ENCODE results near the gene CDH15.

CDH15 gene

GRCh38 chr16:89143911-89144675 lies 27.5 kb upstream of the CDH15 start (continued):
- TF ChIP-seq, protein P1, sequence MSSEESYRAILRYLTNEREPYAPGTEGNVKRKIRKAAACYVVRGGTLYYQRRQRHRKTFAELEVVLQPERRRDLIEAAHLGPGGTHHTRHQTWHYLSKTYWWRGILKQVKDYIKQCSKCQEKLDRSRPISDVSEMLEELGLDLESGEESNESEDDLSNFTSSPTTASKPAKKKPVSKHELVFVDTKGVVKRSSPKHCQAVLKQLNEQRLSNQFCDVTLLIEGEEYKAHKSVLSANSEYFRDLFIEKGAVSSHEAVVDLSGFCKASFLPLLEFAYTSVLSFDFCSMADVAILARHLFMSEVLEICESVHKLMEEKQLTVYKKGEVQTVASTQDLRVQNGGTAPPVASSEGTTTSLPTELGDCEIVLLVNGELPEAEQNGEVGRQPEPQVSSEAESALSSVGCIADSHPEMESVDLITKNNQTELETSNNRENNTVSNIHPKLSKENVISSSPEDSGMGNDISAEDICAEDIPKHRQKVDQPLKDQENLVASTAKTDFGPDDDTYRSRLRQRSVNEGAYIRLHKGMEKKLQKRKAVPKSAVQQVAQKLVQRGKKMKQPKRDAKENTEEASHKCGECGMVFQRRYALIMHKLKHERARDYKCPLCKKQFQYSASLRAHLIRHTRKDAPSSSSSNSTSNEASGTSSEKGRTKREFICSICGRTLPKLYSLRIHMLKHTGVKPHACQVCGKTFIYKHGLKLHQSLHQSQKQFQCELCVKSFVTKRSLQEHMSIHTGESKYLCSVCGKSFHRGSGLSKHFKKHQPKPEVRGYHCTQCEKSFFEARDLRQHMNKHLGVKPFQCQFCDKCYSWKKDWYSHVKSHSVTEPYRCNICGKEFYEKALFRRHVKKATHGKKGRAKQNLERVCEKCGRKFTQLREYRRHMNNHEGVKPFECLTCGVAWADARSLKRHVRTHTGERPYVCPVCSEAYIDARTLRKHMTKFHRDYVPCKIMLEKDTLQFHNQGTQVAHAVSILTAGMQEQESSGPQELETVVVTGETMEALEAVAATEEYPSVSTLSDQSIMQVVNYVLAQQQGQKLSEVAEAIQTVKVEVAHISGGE (tag by site-specific recombination; conservative IDR thresholded peaks at IDR 0.05; ENCODE audit: low read depth), result no peak
- TF ChIP-seq ZNF169 (tag by site-specific recombination; IDR thresholded peaks at IDR 0.05) (no peak), ZNF707 (tag by site-specific recombination; IDR thresholded peaks at IDR 0.05) (no peak), ZNF701 (tag by site-specific recombination; IDR thresholded peaks at IDR 0.05) (no peak), ZNF16 (tag by site-specific recombination; IDR thresholded peaks at IDR 0.05; ENCODE audit: low read depth) (no peak), MEIS1 (CRISPR knock-in tag; IDR thresholded peaks at IDR 0.05; ENCODE audit: borderline replicate concordance) (no peak)

DNA sequence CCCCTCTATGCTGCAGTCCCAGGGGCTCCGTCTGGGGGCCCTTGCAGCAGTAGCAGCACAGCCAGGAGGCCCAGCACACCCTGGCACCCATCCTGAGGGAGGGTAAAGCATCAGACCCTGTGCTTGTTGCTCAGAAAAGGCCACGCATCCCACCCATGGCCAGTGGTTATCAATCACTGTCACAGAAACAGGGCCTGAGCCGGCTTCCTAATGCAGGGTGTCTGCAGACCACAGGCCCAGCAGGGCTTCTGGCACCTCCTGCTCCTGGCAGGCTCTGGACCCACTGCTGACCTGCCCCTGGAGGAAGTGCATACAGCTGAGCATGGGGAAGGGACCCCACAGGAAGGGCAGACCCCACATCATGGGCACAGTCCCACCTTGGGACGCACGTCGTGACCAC lies 26.9 kb upstream of the CDH15 start:
- Histone ChIP-seq H3K9me3 (ENCODE audit: control insufficient read depth, insufficient read depth, low read depth, low read length) (no peaks in the 10 kb centered on the region), H3K27ac (ENCODE audit: extremely low read depth, low read depth, low read length) (no peak overlapping the region), H3K4me3 (ENCODE audit: low read depth, low read length) (no peak overlapping the region), H3K4me1 (ENCODE audit: control insufficient read depth, insufficient read depth, low read length) (no peaks in the 10 kb centered on the region), H3K36me3 (ENCODE audit: control insufficient read depth in 2 of 2, insufficient read depth in 1 of 2, low read length in 2 of 2) (peaks cover 0 to 79% of the 10 kb centered on the region in 2 experiments; a peak in 2 of 3 replicates)
- ChIA-PET POLR2A (no interaction called here), CTCF (no interaction called here)
- no peak for TF ChIP-seq RBAK (tag by site-specific recombination; IDR thresholded peaks at IDR 0.05)

GRCh38 chr16:89145406-89146161 lies 26.0 kb upstream of the CDH15 start:
- no peak for TF ChIP-seq KLF8 (tag by site-specific recombination; IDR thresholded peaks at IDR 0.05)
- no peak for TF ChIP-seq RBAK (tag by site-specific recombination; IDR thresholded peaks at IDR 0.05)
- Histone ChIP-seq H3K9me3 (ENCODE audit: control insufficient read depth, insufficient read depth, low read depth, low read length) (no peaks in the 10 kb centered on the region), H3K36me3 (ENCODE audit: control insufficient read depth in 2 of 2, insufficient read depth in 1 of 2, low read length in 2 of 2) (peaks cover 0 to 80% of the 10 kb centered on the region in 2 experiments; a peak in 2 of 3 replicates), H3K27ac (ENCODE audit: extremely low read depth, low read depth, low read length) (no peak overlapping the region), H3K4me3 (ENCODE audit: low read depth, low read length) (no peak overlapping the region), H3K4me1 (ENCODE audit: control insufficient read depth, insufficient read depth, low read length) (no peaks in the 10 kb centered on the region)
- ChIA-PET CTCF (no interaction called here), POLR2A (interaction anchor here (0.6 kb wide), 1 partner anchor 541 kb away, joined by 3 read pairs; the partner anchor contains the start of gene CDK10)

GRCh38 chr16:89146211-89147005 lies 25.1 kb upstream of the CDH15 start:
- ChIA-PET CTCF (no interaction called here), POLR2A (no interaction called here)
- TF ChIP-seq ZNF366 (tag by site-specific recombination; conservative IDR thresholded peaks at IDR 0.05) (no peak), ZNF658 (tag by site-specific recombination; IDR thresholded peaks at IDR 0.05) (no peak), ZNF223 (tag by site-specific recombination; IDR thresholded peaks at IDR 0.05) (no peak), ZNF544 (tag by site-specific recombination; IDR thresholded peaks at IDR 0.05) (no peak), ZNF768 (tag by site-specific recombination; IDR thresholded peaks at IDR 0.05) (no peak), ZNF76 (tag by site-specific recombination; IDR thresholded peaks at IDR 0.05; ENCODE audit: borderline replicate concordance, low read depth) (no peak), ZNF10 (tag by site-specific recombination; IDR thresholded peaks at IDR 0.05) (no peak), ZNF391 (tag by site-specific recombination; IDR thresholded peaks at IDR 0.05; ENCODE audit: borderline replicate concordance, low read depth) (no peak), ZNF146 (tag by site-specific recombination; IDR thresholded peaks at IDR 0.05) (no peak), ZSCAN16 (tag by site-specific recombination; IDR thresholded peaks at IDR 0.05) (no peak), ZNF221 (tag by site-specific recombination; IDR thresholded peaks at IDR 0.05; ENCODE audit: borderline replicate concordance) (no peak)
- Histone ChIP-seq H3K4me3 (ENCODE audit: low read depth, low read length) (no peak overlapping the region), H3K27ac (ENCODE audit: extremely low read depth, low read depth, low read length) (no peak overlapping the region), H3K36me3 (ENCODE audit: control insufficient read depth in 2 of 2, insufficient read depth in 1 of 2, low read length in 2 of 2) (peaks cover 0 to 80% of the 10 kb centered on the region in 2 experiments; a peak in 2 of 3 replicates), H3K9me3 (ENCODE audit: control insufficient read depth, insufficient read depth, low read depth, low read length) (no peaks in the 10 kb centered on the region), H3K4me1 (ENCODE audit: control insufficient read depth, insufficient read depth, low read length) (no peaks in the 10 kb centered on the region)
